Neuronal stem cell (in vitro differentiated cells): ENCODE data around the gene LSM6.

Source experiments
- DNase-seq: peaks from one replicate; pipeline ENCODE4 v3.0.0-alpha.2; 2013; ENCODE audit warnings: low spot score
- H2AFZ ChIP-seq: one replicate; pipeline ENCODE4 v1.6.1; 2013; ENCODE audit warnings: mild to moderate bottlenecking, low read length, inconsistent platforms
- H2AK5ac ChIP-seq: 2 replicates; pipeline ENCODE4 v1.6.1; 2013; ENCODE audit warnings: low read depth, mild to moderate bottlenecking, inconsistent platforms, low read length, moderate library complexity, mixed read lengths
- H2BK120ac ChIP-seq: 2 replicates; pipeline ENCODE4 v1.6.1; 2013; ENCODE audit warnings: low read depth, mild to moderate bottlenecking, inconsistent platforms, low read length, moderate library complexity, mixed read lengths
- H2BK12ac ChIP-seq: one replicate; pipeline ENCODE4 v1.6.1; 2013; ENCODE audit warnings: low read length, inconsistent platforms
- H2BK15ac ChIP-seq: 2 replicates; pipeline ENCODE4 v1.6.1; 2013; ENCODE audit warnings: mild to moderate bottlenecking, low read length, inconsistent platforms, mixed read lengths
- H2BK5ac ChIP-seq: one replicate; pipeline ENCODE4 v1.6.1; 2013; ENCODE audit warnings: inconsistent platforms, mild to moderate bottlenecking, low read length, moderate library complexity
- H3K14ac ChIP-seq: one replicate; pipeline ENCODE4 v1.6.1; 2013; ENCODE audit warnings: low read length, inconsistent platforms
- H3K18ac ChIP-seq: 2 replicates; pipeline ENCODE4 v1.6.1; 2013; ENCODE audit warnings: low read length, inconsistent platforms
- H3K23ac ChIP-seq: 2 replicates; pipeline ENCODE4 v1.6.1; 2013; ENCODE audit warnings: low read depth, mild to moderate bottlenecking, mixed read lengths, low read length, inconsistent platforms; ENCODE audit not compliant: poor library complexity
- H3K27ac ChIP-seq: replicated peaks from 3 replicates; pipeline ENCODE4 v1.5.1; 2013; ENCODE audit warnings: low read length, inconsistent platforms
- H3K27me3 ChIP-seq, 3 experiments: 2 replicates each; pipeline ENCODE4 v1.6.1; 2013; ENCODE audit warnings: low read length in 3 of 3, mild to moderate bottlenecking in 2 of 3, inconsistent platforms in 1 of 3, low read depth in 1 of 3, mixed read lengths in 1 of 3, moderate library complexity in 1 of 3; ENCODE audit not compliant: control insufficient read depth in 3 of 3, insufficient read depth in 3 of 3
- H3K36me3 ChIP-seq, 2 donors: replicated peaks in 1 of 2; 2 replicates each; pipeline ENCODE4 v1.6.1; 2013; ENCODE audit warnings: low read length in 2 of 2; ENCODE audit not compliant: control insufficient read depth in 2 of 2, insufficient read depth in 2 of 2
- H3K4ac ChIP-seq: 2 replicates; pipeline ENCODE4 v1.6.1; 2013; ENCODE audit warnings: inconsistent platforms, mild to moderate bottlenecking, low read length, moderate library complexity
- H3K4me1 ChIP-seq, 2 donors: 1 replicate in 1 of 2; 2 replicates in 1 of 2; pipeline ENCODE4 v1.6.1; 2013; ENCODE audit warnings: low read length in 2 of 2, low read depth in 1 of 2; ENCODE audit not compliant: control insufficient read depth in 2 of 2, insufficient read depth in 1 of 2
- H3K4me2 ChIP-seq: one replicate; pipeline ENCODE4 v1.6.1; 2013; ENCODE audit warnings: mild to moderate bottlenecking, low read length, inconsistent platforms; ENCODE audit not compliant: insufficient read depth, poor library complexity, severe bottlenecking
- H3K4me3 ChIP-seq, 2 donors: 2 replicates each; pipeline ENCODE4 v1.5.1; 2013; ENCODE audit warnings: low read length in 2 of 2, mild to moderate bottlenecking in 2 of 2, inconsistent platforms in 1 of 2, moderate library complexity in 1 of 2
- H3K79me1 ChIP-seq: one replicate; pipeline ENCODE4 v1.6.1; 2013; ENCODE audit warnings: low read depth, mild to moderate bottlenecking, inconsistent platforms, low read length, moderate library complexity
- H3K9ac ChIP-seq: one replicate; pipeline ENCODE4 v1.6.1; 2013; ENCODE audit warnings: mild to moderate bottlenecking, low read depth, low read length, inconsistent platforms; ENCODE audit not compliant: poor library complexity
- H3K9me3 ChIP-seq, 2 donors: replicated peaks in 1 of 2; 2 replicates each; pipeline versions ENCODE3 to v1.6.1; 2013; ENCODE audit warnings: low read length in 2 of 2, mild to moderate bottlenecking in 2 of 2, inconsistent platforms in 1 of 2, low read depth in 1 of 2, mixed read lengths in 1 of 2, moderate library complexity in 1 of 2; ENCODE audit not compliant: control insufficient read depth in 2 of 2, insufficient read depth in 1 of 2
- H4K8ac ChIP-seq: one replicate; pipeline ENCODE4 v1.6.1; 2013; ENCODE audit warnings: low read depth, mild to moderate bottlenecking, inconsistent platforms, low read length, moderate library complexity
- H4K91ac ChIP-seq: one replicate; pipeline ENCODE4 v1.6.1; 2013; ENCODE audit warnings: low read length, low read depth, mild to moderate bottlenecking, inconsistent platforms; ENCODE audit not compliant: poor library complexity
- WGBS, 2 donors: extraction: QIAGEN DNeasy Blood & Tissue Kit; methylation state at CpG; one replicate each; pipeline ENCODE4 v1.1.7; 2013; ENCODE audit warnings: missing lambda C conversion rate in 2 of 2, mixed read lengths in 1 of 2; ENCODE audit not compliant: insufficient read length in 2 of 2, insufficient replicate concordance in 1 of 2; ENCODE audit errors: extremely low coverage in 2 of 2; 5-methylcytosine and 5-hydroxymethylcytosine counted together

Gene LSM6

GRCh38 chr4:146142768-146143167, 32.8 kb upstream of the LSM6 start:
- no peak overlapping the region for H4K91ac ChIP-seq
- no peak overlapping the region for H3K27ac ChIP-seq
- no peak overlapping the region for H3K14ac ChIP-seq
- H2BK12ac ChIP-seq, result no peak overlapping the region
- no peak overlapping the region for H3K4me2 ChIP-seq
- no peak overlapping the region for H3K18ac ChIP-seq
- no peak overlapping the region for H3K4me3 ChIP-seq
- no peak overlapping the region for H3K9ac ChIP-seq
- H3K4me1 ChIP-seq, result no peaks in the 10 kb centered on the region
- no peak overlapping the region for H2AK5ac ChIP-seq
- H3K9me3 ChIP-seq, result no peaks in the 10 kb centered on the region
- H4K8ac ChIP-seq, result no peak overlapping the region
- DNase-seq, result no peak
- no peak overlapping the region for H2BK120ac ChIP-seq
- H2BK15ac ChIP-seq, result no peak overlapping the region
- no peak overlapping the region for H2AFZ ChIP-seq
- no peaks in the 10 kb centered on the region for H3K27me3 ChIP-seq
- no peaks in the 10 kb centered on the region for H3K36me3 ChIP-seq
- no peak overlapping the region for H2BK5ac ChIP-seq
- no peaks in the 10 kb centered on the region for H3K79me1 ChIP-seq
- H3K4ac ChIP-seq, result no peak overlapping the region
- H3K23ac ChIP-seq, result no peak overlapping the region

- no peak overlapping the region for H2AFZ ChIP-seq
- no peak overlapping the region for H3K9ac ChIP-seq
- no peaks in the 10 kb centered on the region for H3K27me3 ChIP-seq
- no peaks in the 10 kb centered on the region for H3K79me1 ChIP-seq
- no peaks in the 10 kb centered on the region for H3K4me1 ChIP-seq
- H3K9me3 ChIP-seq, result no peaks in the 10 kb centered on the region
- H2BK12ac ChIP-seq, result no peak overlapping the region
- H3K14ac ChIP-seq, result no peak overlapping the region
- H2AK5ac ChIP-seq, result no peak overlapping the region
- no peak overlapping the region for H4K8ac ChIP-seq
- H4K91ac ChIP-seq, result no peak overlapping the region
- no peak for DNase-seq
- no peak overlapping the region for H3K4ac ChIP-seq
- H3K23ac ChIP-seq, result no peak overlapping the region
- H2BK5ac ChIP-seq, result no peak overlapping the region
- H3K18ac ChIP-seq, result no peak overlapping the region
- no peak overlapping the region for H3K27ac ChIP-seq
- no peak overlapping the region for H2BK120ac ChIP-seq
- H3K4me2 ChIP-seq, result no peak overlapping the region
- no peaks in the 10 kb centered on the region for H3K36me3 ChIP-seq
- no CpG with 5 or more reads among the region's 3 CpGs for WGBS, 2 donors
- no peak overlapping the region for H3K4me3 ChIP-seq
- H2BK15ac ChIP-seq, result no peak overlapping the region
These were observed 31.6 kb upstream of the LSM6 start for GRCh38 chr4:146143888-146144287.

GRCh38 chr4:146146918-146147317, 28.6 kb upstream of the LSM6 start:
- Histone ChIP-seq H3K4me1 (no peaks in the 10 kb centered on the region), H4K91ac (no peak overlapping the region), H4K8ac (no peak overlapping the region), H3K27me3 (no peaks in the 10 kb centered on the region), H3K4ac (no peak overlapping the region), H3K4me2 (no peak overlapping the region), H2BK120ac (no peak overlapping the region), H2BK15ac (no peak overlapping the region), H3K27ac (no peak overlapping the region), H3K9me3 (no peaks in the 10 kb centered on the region), H3K23ac (no peak overlapping the region), H3K9ac (no peak overlapping the region), H2BK12ac (no peak overlapping the region), H2BK5ac (no peak overlapping the region), H2AK5ac (no peak overlapping the region), H2AFZ (no peak overlapping the region), H3K4me3 (no peak overlapping the region), H3K79me1 (no peaks in the 10 kb centered on the region), H3K14ac (no peak overlapping the region), H3K18ac (no peak overlapping the region), H3K36me3 (no peaks in the 10 kb centered on the region)
- WGBS, 2 donors, result no CpG with 5 or more reads among the region's 3 CpGs
- DNase-seq, result no peak

GRCh38 chr4:146148021-146148420, 27.5 kb upstream of the LSM6 start:
- H3K9me3 ChIP-seq, result no peaks in the 10 kb centered on the region
- no peak overlapping the region for H3K23ac ChIP-seq
- no peak overlapping the region for H4K91ac ChIP-seq
- no peak overlapping the region for H3K4ac ChIP-seq
- H3K18ac ChIP-seq, result no peak overlapping the region
- H2BK15ac ChIP-seq, result no peak overlapping the region
- H2BK12ac ChIP-seq, result no peak overlapping the region
- H2AK5ac ChIP-seq, result no peak overlapping the region
- no peak overlapping the region for H3K27ac ChIP-seq
- no peak overlapping the region for H3K9ac ChIP-seq
- no peak overlapping the region for H2BK120ac ChIP-seq
- H3K4me1 ChIP-seq, result no peaks in the 10 kb centered on the region
- H3K4me3 ChIP-seq, result no peak overlapping the region
- no peak overlapping the region for H3K14ac ChIP-seq
- H4K8ac ChIP-seq, result no peak overlapping the region
- no peaks in the 10 kb centered on the region for H3K79me1 ChIP-seq
- H3K4me2 ChIP-seq, result no peak overlapping the region
- DNase-seq, result no peak
- H3K27me3 ChIP-seq, result peaks cover 0 to under 1% (median 0%) of the 10 kb centered on the region in 3 experiments
- WGBS, 2 donors, result no CpG with 5 or more reads among the region's 4 CpGs
- H3K36me3 ChIP-seq, result no peaks in the 10 kb centered on the region
- no peak overlapping the region for H2AFZ ChIP-seq
- H2BK5ac ChIP-seq, result no peak overlapping the region
